MCF 10A (cell line): Measurements from ENCODE around the gene ADCY7. TPM values are rescaled to one million over a fixed set of nuclear protein-coding genes. Genes with fewer than 3 reads are reported as not detected.
A peak's percentile ranks its signal among the peaks of the same experiment; 100 is the strongest.

Source experiments
- BruUV-seq: library from RNA; stranded (reverse); fragments of 400-500 nt; replicated peaks from 2 replicates; lab custom pipeline; 2021; lab: Mats Ljungman, UMichigan
- CTCF ChIA-PET: fragments of 300-600 bp; sonication (Branson Sonifier 250); formaldehyde crosslinking; extraction: SDS; loops from one replicate; lab custom pipeline; 2021; ENCODE audit warnings: antibody characterized with exemption, inconsistent platforms; lab: Yijun Ruan, JAX
- POLR2A ChIA-PET: fragments of 300-600, 350-650 bp; sonication (Branson Sonifier 250); formaldehyde crosslinking; extraction: SDS; loops from one replicate; lab custom pipeline; 2020; ENCODE audit warnings: antibody characterized with exemption, inconsistent platforms; lab: Yijun Ruan, JAX
- DNase-seq: peaks from one replicate; pipeline ENCODE4 v3.0.0-alpha.2; 2018; ENCODE audit not compliant: unreplicated experiment
- H3K27ac Mint-ChIP-seq: one replicate; pipeline ENCODE4 v1.8.0; 2022; ENCODE audit warnings: mild to moderate bottlenecking, low read depth, mixed read lengths; ENCODE audit not compliant: unreplicated experiment
- H3K27me3 Mint-ChIP-seq: one replicate; pipeline ENCODE4 v1.8.0; 2022; ENCODE audit warnings: mixed read lengths; ENCODE audit not compliant: insufficient read depth, unreplicated experiment
- H3K36me3 Mint-ChIP-seq: one replicate; pipeline ENCODE4 v1.8.0; 2022; ENCODE audit warnings: mild to moderate bottlenecking, moderate library complexity, mixed read lengths; ENCODE audit not compliant: insufficient read depth, unreplicated experiment
- H3K4me1 Mint-ChIP-seq: one replicate; pipeline ENCODE4 v1.8.0; 2022; ENCODE audit warnings: mixed read lengths; ENCODE audit not compliant: insufficient read depth, unreplicated experiment
- H3K4me3 Mint-ChIP-seq: one replicate; pipeline ENCODE4 v1.8.0; 2022; ENCODE audit warnings: mild to moderate bottlenecking, moderate library complexity, mixed read lengths; ENCODE audit not compliant: unreplicated experiment
- H3K9me3 Mint-ChIP-seq: one replicate; pipeline ENCODE4 v1.8.0; 2022; ENCODE audit warnings: mixed read lengths; ENCODE audit not compliant: unreplicated experiment
- intact Hi-C: fragments of 100-400 bp; cut with micrococcal nuclease; formaldehyde crosslinking; loops from 2 replicates; pipeline ENCODE4 v1.14.1; 2022
- total RNA-seq: library from RNA; stranded (reverse); gene quantifications from 2 replicates; pipeline ENCODE4 v1.2.3, GENCODE V29; 2022
- TF ChIP-seq, protein P1 (sequence below): fragments of 200-600 bp; IDR thresholded peaks from one replicate; pipeline ENCODE4 v1.8.0; 2022; ENCODE audit warnings: antibody characterized with exemption, mild to moderate bottlenecking; ENCODE audit not compliant: unreplicated experiment

ADCY7 gene
- total RNA-seq, 1 experiment from 2014 or later = 32.9 TPM

DNA sequence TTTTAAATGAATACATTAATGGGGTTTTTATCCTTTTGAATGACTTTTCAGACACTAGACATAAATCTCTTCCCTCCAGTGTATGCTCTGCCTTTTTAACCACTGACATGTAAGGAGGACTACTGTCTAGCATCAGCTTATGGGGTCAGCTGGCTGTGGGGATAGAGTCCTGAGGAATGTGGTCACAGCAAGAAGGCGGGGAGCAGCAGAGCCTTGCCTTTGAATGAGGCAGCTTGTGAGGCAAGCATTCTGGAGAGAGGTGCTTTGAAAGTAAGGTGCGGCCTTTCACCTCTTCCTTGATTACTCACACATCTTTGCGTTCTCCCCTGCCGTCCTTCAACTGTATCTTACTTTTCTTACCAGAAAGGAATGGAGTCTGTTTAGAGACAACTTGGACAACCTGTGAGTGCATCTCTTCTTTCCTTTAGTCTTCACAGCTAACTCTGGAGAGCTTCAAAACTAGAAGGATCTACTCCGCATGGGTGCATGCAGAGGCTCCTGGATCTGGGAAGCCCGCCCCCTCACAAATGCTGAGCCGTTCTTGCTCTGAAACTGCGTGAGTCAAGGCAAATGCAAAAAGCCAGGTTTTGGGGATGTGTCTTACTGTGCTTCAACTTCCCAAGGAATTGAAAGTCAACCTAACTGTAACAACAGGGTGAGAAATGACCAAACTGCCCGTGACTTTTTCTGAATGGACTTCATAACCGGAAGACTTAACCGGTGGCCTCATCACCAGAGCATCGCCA lies 49.9 kb downstream of the ADCY7 start:
- no peak for DNase-seq
- Mint-ChIP-seq H3K36me3 (peaks cover 54% of the 10 kb centered on the region), H3K9me3 (no peaks in the 10 kb centered on the region), H3K4me3 (no peak overlapping the region), H3K27ac (no peak overlapping the region), H3K27me3 (no peaks in the 10 kb centered on the region), H3K4me1 (no peaks in the 10 kb centered on the region)
- no TSS peak for BruUV-seq
- intact Hi-C loops = no loop called here
- TF ChIP-seq, protein P1, sequence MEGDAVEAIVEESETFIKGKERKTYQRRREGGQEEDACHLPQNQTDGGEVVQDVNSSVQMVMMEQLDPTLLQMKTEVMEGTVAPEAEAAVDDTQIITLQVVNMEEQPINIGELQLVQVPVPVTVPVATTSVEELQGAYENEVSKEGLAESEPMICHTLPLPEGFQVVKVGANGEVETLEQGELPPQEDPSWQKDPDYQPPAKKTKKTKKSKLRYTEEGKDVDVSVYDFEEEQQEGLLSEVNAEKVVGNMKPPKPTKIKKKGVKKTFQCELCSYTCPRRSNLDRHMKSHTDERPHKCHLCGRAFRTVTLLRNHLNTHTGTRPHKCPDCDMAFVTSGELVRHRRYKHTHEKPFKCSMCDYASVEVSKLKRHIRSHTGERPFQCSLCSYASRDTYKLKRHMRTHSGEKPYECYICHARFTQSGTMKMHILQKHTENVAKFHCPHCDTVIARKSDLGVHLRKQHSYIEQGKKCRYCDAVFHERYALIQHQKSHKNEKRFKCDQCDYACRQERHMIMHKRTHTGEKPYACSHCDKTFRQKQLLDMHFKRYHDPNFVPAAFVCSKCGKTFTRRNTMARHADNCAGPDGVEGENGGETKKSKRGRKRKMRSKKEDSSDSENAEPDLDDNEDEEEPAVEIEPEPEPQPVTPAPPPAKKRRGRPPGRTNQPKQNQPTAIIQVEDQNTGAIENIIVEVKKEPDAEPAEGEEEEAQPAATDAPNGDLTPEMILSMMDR = no peak
- POLR2A ChIA-PET = interaction anchor here (1.5 kb wide), 1 partner anchor 73 kb away, joined by 3 read pairs; no protein-coding TSS in a partner anchor
- CTCF ChIA-PET = interaction anchor here (0.6 to 1.6 kb wide), 3 partner anchors 39 to 461 kb away, joined by 4 to 7 read pairs (median 4); no protein-coding TSS in a partner anchor

DNA sequence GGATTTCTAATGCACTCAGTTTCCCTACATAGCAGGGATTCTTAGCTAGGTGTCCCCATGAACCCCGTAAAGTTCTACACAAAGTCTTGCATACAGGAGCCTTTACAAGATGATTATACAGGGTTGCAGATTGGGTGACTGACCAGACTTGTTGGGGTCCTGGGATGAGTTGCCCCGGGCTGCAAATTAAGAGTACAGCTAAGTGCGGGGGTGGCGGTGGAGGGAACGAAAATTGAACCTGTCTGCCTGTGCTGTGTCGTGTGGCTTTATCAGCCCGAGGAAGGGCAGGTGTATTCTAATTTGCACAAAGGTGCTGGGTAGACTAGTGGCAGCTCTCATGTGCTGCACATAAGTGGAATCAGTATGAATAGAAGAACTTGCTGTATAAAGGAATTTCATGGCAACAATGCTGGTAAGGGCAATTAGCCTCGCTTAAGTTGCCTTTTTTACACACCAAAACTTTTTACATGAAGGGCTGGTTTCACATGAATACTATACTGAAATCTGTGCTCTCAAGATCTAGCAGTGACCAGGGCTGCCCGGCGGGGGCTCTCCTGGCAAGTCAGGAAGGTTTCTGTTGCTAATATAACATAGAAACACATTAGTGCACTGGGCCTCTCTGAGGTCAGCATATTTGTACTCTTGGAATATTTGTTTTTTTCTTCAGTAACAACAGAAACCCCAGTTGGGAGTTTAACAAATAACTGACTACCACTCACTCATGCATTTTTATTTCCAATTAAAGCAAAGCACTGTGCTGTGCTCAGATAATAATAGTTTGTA lies 50.7 kb downstream of the ADCY7 start:
- CTCF ChIA-PET = interaction anchor here (0.6 to 1.3 kb wide), 2 partner anchors 348 to 460 kb away, joined by 4 to 7 read pairs; no protein-coding TSS in a partner anchor
- Mint-ChIP-seq H3K27ac (no peak overlapping the region), H3K4me3 (no peak overlapping the region), H3K27me3 (no peaks in the 10 kb centered on the region), H3K9me3 (no peaks in the 10 kb centered on the region), H3K36me3 (peaks cover 61% of the 10 kb centered on the region), H3K4me1 (no peaks in the 10 kb centered on the region)
- no peak for DNase-seq
- TF ChIP-seq, protein P1 = no peak
- intact Hi-C loops = no loop called here
- no TSS peak for BruUV-seq
- POLR2A ChIA-PET = interaction anchor here (1.5 kb wide), 1 partner anchor 74 kb away, joined by 3 read pairs; no protein-coding TSS in a partner anchor

DNA sequence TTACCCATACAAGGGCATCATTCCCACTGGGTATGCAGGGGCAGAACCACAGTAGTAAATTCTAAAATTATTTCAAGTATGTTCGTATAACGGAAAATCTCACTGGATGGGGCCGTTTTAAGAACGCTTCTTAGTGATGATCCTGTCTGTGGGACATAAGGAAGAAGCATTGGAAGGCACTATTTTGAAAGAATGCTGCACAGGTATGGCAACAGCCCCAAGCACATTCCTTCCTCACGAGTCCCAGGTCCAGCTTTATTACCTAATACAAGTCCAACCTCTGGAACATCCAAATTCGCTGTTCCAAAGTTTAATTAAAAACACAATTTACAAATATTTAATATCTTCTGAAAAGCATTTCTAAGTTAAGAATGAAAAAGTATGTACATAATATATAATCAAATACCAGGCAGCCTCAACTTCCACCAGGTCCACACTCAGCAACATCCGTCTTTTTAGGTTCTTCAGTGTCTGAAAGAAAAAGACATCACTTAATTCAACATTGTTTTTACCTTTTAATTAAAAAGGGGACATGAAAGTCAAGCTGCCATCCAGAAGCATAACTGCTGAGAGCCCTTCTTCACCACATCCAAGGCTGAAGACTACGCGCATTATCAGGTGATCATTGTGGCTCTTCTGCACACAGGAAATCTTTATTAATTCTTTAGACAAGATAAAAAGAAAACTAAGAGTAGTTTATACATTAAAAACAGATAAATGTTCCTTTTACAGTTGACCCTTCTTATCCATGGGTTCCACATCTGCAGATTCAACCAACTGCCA lies 52.6 kb downstream of the ADCY7 start:
- BruUV-seq = TSS peak; percentile 18
- intact Hi-C loops = no loop called here
- no peak overlapping the region for H3K27ac Mint-ChIP-seq
- H3K4me1 Mint-ChIP-seq = no peaks in the 10 kb centered on the region
- POLR2A ChIA-PET = interaction anchor here (0.6 kb wide), 1 partner anchor 48 kb away, joined by 3 read pairs; no protein-coding TSS in a partner anchor
- TF ChIP-seq, protein P1 = no peak
- H3K4me3 Mint-ChIP-seq = no peak overlapping the region
- no peaks in the 10 kb centered on the region for H3K9me3 Mint-ChIP-seq
- CTCF ChIA-PET = interaction anchor here (0.6 to 0.7 kb wide), 2 partner anchors 294 to 960 kb away, joined by 3 read pairs; no protein-coding TSS in a partner anchor
- DNase-seq = no peak
- no peaks in the 10 kb centered on the region for H3K27me3 Mint-ChIP-seq
- H3K36me3 Mint-ChIP-seq = peaks cover 67% of the 10 kb centered on the region
